Astrocyte of the spinal cord (primary cell): ENCODE results near the gene SUGCT.
"Not testable (repeated sequence)": the region's sequence is repeated elsewhere in the genome, so short reads cannot be mapped to it uniquely, and the experiment has no call there.

Experiments used
- DNase-seq: peaks from one replicate; pipeline ENCODE4 v3.0.0; 2011; ENCODE audit warnings: low read depth, low spot score
- H3K4me3 ChIP-seq: 2 replicates; pipeline ENCODE4 v1.5.1; 2011; ENCODE audit warnings: low read depth, mild to moderate bottlenecking, low read length, moderate library complexity
- CTCF ChIP-seq: IDR thresholded peaks from 2 replicates; pipeline ENCODE4 v1.5.1; 2012; ENCODE audit warnings: low read depth, mild to moderate bottlenecking, low read length, inconsistent platforms
- in situ Hi-C: cut with HindIII; loops from 2 replicates; pipeline ENCODE4 v1.10.0; 2017; ENCODE audit warnings: low sequenced_read_pairs

SUGCT gene

GRCh38 chr7:40253444-40253843, 118.6 kb downstream of the SUGCT start:
- in situ Hi-C loops, DNase-seq, H3K4me3 ChIP-seq: not testable (repeated sequence)
- peak; percentile 5 for TF ChIP-seq CTCF

- TF ChIP-seq CTCF: no peak
- H3K4me3 ChIP-seq: no peak overlapping the region
- no peak for DNase-seq
- in situ Hi-C loops: no loop called here
These were observed 129.1 kb downstream of the SUGCT start for GRCh38 chr7:40263752-40264390.

GRCh38 chr7:40267583-40267982, 132.8 kb downstream of the SUGCT start:
- TF ChIP-seq CTCF: no peak
- DNase-seq: no peak
- in situ Hi-C loops: no loop called here
- no peak overlapping the region for H3K4me3 ChIP-seq

- in situ Hi-C loops, H3K4me3 ChIP-seq, DNase-seq: not testable (repeated sequence)
These were observed 134.0 kb downstream of the SUGCT start for GRCh38 chr7:40268810-40269209.

- no peak for DNase-seq
- in situ Hi-C loops: no loop called here
- H3K4me3 ChIP-seq: no peak overlapping the region
- no peak for TF ChIP-seq CTCF
These were observed 141.3 kb downstream of the SUGCT start for GRCh38 chr7:40276061-40276460.

GRCh38 chr7:40279991-40280390, 145.2 kb downstream of the SUGCT start:
- TF ChIP-seq CTCF: no peak
- in situ Hi-C loops: no loop called here
- DNase-seq: no peak
- H3K4me3 ChIP-seq: no peak overlapping the region

- TF ChIP-seq CTCF: no peak
- no peak overlapping the region for H3K4me3 ChIP-seq
- in situ Hi-C loops: no loop called here
- DNase-seq: no peak
These were observed 148.1 kb downstream of the SUGCT start for GRCh38 chr7:40282858-40283257.
